ENCODE results near the gene NUP214.
"Not testable (repeated sequence)": the region's sequence is repeated elsewhere in the genome, so short reads cannot be mapped to it uniquely, and the experiment has no call there.

NUP214 gene

DNA sequence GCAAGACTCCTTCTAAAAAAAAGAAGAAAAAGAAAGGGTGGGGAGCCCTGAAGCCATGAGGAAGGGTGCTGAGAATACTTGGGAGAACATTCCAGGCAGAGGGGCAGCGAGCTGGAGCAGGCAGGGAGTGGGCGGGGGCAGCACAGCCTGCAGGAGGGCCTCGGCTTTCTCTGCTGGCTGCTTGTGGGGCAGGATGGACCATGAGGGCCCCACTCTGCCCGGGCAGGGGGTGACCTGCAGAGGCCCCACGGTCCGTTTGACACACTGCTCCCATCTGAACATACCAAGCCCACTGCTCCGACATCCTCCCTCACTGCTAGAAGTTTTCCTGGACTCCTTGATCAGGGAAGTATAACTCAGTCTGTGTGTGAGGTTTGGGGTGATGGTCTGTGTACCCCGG is 11.7 kb upstream of the NUP214 start:
- H3K27ac ChIP-seq (ENCODE audit: low read depth, low read length) = no peak overlapping the region
- no peak overlapping the region for H4K12ac ChIP-seq (ENCODE audit: low read depth, low read length)
- H3K14ac ChIP-seq (ENCODE audit: low read length) = no peak overlapping the region
- H3K9me3 ChIP-seq (ENCODE audit: insufficient read depth, low read depth, low read length) = peaks cover 1% of the 10 kb centered on the region
- no peak overlapping the region for H4K8ac ChIP-seq (ENCODE audit: low read depth, low read length)
- no peak overlapping the region for H2AK5ac ChIP-seq (ENCODE audit: low read length)
- H3K4me3 ChIP-seq (ENCODE audit: low read depth, low read length) = no peak overlapping the region
- H2AFZ ChIP-seq (ENCODE audit: insufficient read depth, low read length, poor library complexity) = no peak overlapping the region
- H3K18ac ChIP-seq (ENCODE audit: low read length) = no peak overlapping the region
- H3K4ac ChIP-seq (ENCODE audit: low read depth, low read length) = no peak overlapping the region
- no peak overlapping the region for H2BK120ac ChIP-seq (ENCODE audit: insufficient read depth, low read length, poor library complexity)
- no CpG with 5 or more reads among the region's 8 CpGs for WGBS (ENCODE audit: extremely low coverage, insufficient coverage, insufficient read length)
- H3K9ac ChIP-seq (ENCODE audit: low read length) = no peak overlapping the region
- H3K23ac ChIP-seq (ENCODE audit: low read length) = no peak overlapping the region
- no peak for DNase-seq
- H2BK12ac ChIP-seq (ENCODE audit: low read length) = no peak overlapping the region
- no peaks in the 10 kb centered on the region for H3K79me2 ChIP-seq (ENCODE audit: control insufficient read depth, insufficient read depth, low read length, poor library complexity)
- H3K4me2 ChIP-seq (ENCODE audit: low read length) = no peak overlapping the region
- H3K79me1 ChIP-seq (ENCODE audit: low read length) = no peaks in the 10 kb centered on the region
- H2BK5ac ChIP-seq (ENCODE audit: low read depth, low read length, poor library complexity) = no peak overlapping the region
- no peaks in the 10 kb centered on the region for H3K4me1 ChIP-seq (ENCODE audit: control insufficient read depth in 1 of 2, insufficient read depth in 2 of 2, low read length in 2 of 2)
- no peak overlapping the region for H4K91ac ChIP-seq (ENCODE audit: low read depth, low read length)
- no peaks in the 10 kb centered on the region for H3K27me3 ChIP-seq (ENCODE audit: insufficient read depth, low read length)
- peaks cover 22 to 30% of the 10 kb centered on the region in 2 experiments for H3K36me3 ChIP-seq (ENCODE audit: control insufficient read depth in 1 of 2, insufficient read depth in 2 of 2, low read length in 2 of 2)

DNA sequence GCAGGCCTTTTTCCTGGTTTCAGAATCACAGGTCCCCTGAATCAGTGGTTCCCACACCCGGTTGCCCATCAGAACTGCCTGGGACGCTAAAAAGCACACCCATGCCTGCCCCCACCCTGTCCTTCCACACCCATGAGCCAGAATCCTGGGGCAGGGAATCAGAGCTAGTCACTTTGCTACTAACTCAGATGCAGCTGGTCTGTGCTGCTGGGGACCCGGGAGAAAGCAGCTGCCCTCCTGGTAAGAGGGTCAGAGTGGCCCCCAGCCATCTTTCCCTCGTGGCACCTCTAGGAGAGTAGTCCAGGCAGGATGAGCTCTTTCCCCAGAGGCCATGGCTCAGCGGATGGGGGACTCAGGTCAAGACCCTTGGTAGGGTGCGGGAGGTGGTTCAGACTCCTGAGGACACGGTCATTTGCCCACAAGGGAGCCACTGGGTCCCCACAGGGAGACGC is 11.3 kb upstream of the NUP214 start:
- no CpG with 5 or more reads among the region's 8 CpGs for WGBS (ENCODE audit: extremely low coverage, insufficient coverage, insufficient read length)
- H3K36me3 ChIP-seq (ENCODE audit: control insufficient read depth in 1 of 2, insufficient read depth in 2 of 2, low read length in 2 of 2) = peaks cover 22 to 32% of the 10 kb centered on the region in 2 experiments
- no peak overlapping the region for H3K14ac ChIP-seq (ENCODE audit: low read length)

DNA sequence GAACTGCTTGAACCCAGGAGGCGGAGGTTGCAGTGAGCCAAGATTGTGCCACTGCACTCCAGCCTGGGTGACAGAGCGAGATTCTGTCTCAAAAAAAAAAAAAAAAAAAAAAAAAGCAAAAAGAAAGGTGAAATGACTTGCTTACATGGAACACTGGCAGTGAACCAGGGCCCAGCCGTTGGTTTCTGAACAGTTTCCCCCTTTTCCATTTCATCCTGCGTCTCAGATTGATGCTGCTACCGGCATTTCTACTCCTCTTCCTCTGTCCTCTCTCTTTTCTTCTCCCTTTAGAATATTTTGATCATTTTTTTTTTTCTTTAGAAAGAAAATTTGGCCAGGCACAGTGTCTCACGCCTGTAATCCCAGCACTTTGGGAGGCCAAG is 10.0 kb upstream of the NUP214 start:
- not testable (repeated sequence) for H3K27me3 ChIP-seq (ENCODE audit: insufficient read depth, low read length); H4K91ac ChIP-seq (ENCODE audit: low read depth, low read length); H2BK12ac ChIP-seq (ENCODE audit: low read length); H3K4me2 ChIP-seq (ENCODE audit: low read length); H2AFZ ChIP-seq (ENCODE audit: insufficient read depth, low read length, poor library complexity); H3K4ac ChIP-seq (ENCODE audit: low read depth, low read length); H3K23ac ChIP-seq (ENCODE audit: low read length); H3K14ac ChIP-seq (ENCODE audit: low read length); H2AK5ac ChIP-seq (ENCODE audit: low read length); H2BK5ac ChIP-seq (ENCODE audit: low read depth, low read length, poor library complexity); H3K27ac ChIP-seq (ENCODE audit: low read depth, low read length); H3K79me1 ChIP-seq (ENCODE audit: low read length); H3K4me1 ChIP-seq (ENCODE audit: control insufficient read depth in 1 of 2, insufficient read depth in 2 of 2, low read length in 2 of 2); H3K9me3 ChIP-seq (ENCODE audit: insufficient read depth, low read depth, low read length); H3K4me3 ChIP-seq (ENCODE audit: low read depth, low read length); H4K12ac ChIP-seq (ENCODE audit: low read depth, low read length); H2BK120ac ChIP-seq (ENCODE audit: insufficient read depth, low read length, poor library complexity); DNase-seq; H3K18ac ChIP-seq (ENCODE audit: low read length); H4K8ac ChIP-seq (ENCODE audit: low read depth, low read length); H3K79me2 ChIP-seq (ENCODE audit: control insufficient read depth, insufficient read depth, low read length, poor library complexity); H3K9ac ChIP-seq (ENCODE audit: low read length)
- WGBS (ENCODE audit: extremely low coverage, insufficient coverage, insufficient read length) = no CpG with 5 or more reads among the region's 6 CpGs
- peaks cover 27 to 41% of the 10 kb centered on the region in 2 experiments for H3K36me3 ChIP-seq (ENCODE audit: control insufficient read depth in 1 of 2, insufficient read depth in 2 of 2, low read length in 2 of 2)

More for the DNA sequence above, 11.3 kb upstream of the NUP214 start:
- no peaks in the 10 kb centered on the region for H3K4me1 ChIP-seq (ENCODE audit: control insufficient read depth in 1 of 2, insufficient read depth in 2 of 2, low read length in 2 of 2)
- no peak overlapping the region for H3K23ac ChIP-seq (ENCODE audit: low read length)
- H3K4me3 ChIP-seq (ENCODE audit: low read depth, low read length) = no peak overlapping the region
- H3K79me1 ChIP-seq (ENCODE audit: low read length) = no peaks in the 10 kb centered on the region
- H2AFZ ChIP-seq (ENCODE audit: insufficient read depth, low read length, poor library complexity) = no peak overlapping the region
- H3K27me3 ChIP-seq (ENCODE audit: insufficient read depth, low read length) = no peaks in the 10 kb centered on the region
- H2BK120ac ChIP-seq (ENCODE audit: insufficient read depth, low read length, poor library complexity) = no peak overlapping the region
- no peak overlapping the region for H4K91ac ChIP-seq (ENCODE audit: low read depth, low read length)
- no peak overlapping the region for H3K27ac ChIP-seq (ENCODE audit: low read depth, low read length)
- no peak overlapping the region for H4K8ac ChIP-seq (ENCODE audit: low read depth, low read length)
- DNase-seq = no peak
- H3K9me3 ChIP-seq (ENCODE audit: insufficient read depth, low read depth, low read length) = peaks cover 1% of the 10 kb centered on the region
- no peak overlapping the region for H3K4ac ChIP-seq (ENCODE audit: low read depth, low read length)
- H3K4me2 ChIP-seq (ENCODE audit: low read length) = no peak overlapping the region
- H3K79me2 ChIP-seq (ENCODE audit: control insufficient read depth, insufficient read depth, low read length, poor library complexity) = no peaks in the 10 kb centered on the region
- no peak overlapping the region for H3K9ac ChIP-seq (ENCODE audit: low read length)
- no peak overlapping the region for H3K18ac ChIP-seq (ENCODE audit: low read length)
- no peak overlapping the region for H2AK5ac ChIP-seq (ENCODE audit: low read length)
- no peak overlapping the region for H4K12ac ChIP-seq (ENCODE audit: low read depth, low read length)
- no peak overlapping the region for H2BK12ac ChIP-seq (ENCODE audit: low read length)
- H2BK5ac ChIP-seq (ENCODE audit: low read depth, low read length, poor library complexity) = no peak overlapping the region

DNA sequence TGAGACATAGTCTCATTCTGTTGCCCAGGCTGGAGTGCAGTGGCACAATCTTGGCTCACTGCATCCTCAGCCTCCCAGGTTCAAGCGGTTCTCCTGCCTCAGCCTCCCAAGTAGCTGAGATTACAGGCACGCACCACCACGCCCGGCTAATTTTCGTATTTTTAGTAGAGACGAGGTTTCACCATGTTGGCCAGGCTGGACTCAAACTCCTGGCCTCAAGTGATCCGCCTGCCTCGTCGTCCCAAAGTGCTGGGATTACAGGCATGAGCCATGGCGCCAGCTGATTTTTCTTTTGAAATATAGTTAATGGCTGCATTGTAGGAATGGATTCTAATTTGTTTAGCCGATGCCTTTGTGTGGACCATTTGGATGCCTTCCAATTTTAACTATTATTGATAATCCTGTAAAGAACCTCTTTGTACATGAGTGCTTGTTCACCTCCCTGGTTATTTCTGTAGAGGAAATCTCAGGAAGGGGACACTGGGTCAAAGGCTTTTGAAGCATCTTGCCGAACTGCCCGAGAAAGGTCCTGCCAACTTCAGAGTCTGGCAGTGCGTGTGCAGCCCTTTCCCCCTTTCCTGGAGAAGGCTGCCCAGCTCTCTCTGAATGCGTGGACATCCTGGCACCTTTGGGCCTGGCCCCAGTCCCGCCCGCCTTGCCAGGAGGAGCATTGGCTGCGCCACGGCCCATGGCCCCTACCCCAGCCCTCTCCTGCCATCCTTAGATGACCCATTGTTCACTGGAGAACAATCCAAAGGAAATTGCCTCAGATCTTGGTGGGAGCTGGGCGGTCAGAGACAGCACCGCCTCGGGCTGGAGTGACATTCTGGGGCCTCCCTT is 8.9 kb upstream of the NUP214 start:
- Histone ChIP-seq H2AFZ (ENCODE audit: insufficient read depth, low read length, poor library complexity) (no peak overlapping the region), H3K9me3 (ENCODE audit: insufficient read depth, low read depth, low read length) (peaks cover 1% of the 10 kb centered on the region), H3K4ac (ENCODE audit: low read depth, low read length) (no peak overlapping the region), H4K12ac (ENCODE audit: low read depth, low read length) (no peak overlapping the region), H3K79me2 (ENCODE audit: control insufficient read depth, insufficient read depth, low read length, poor library complexity) (no peaks in the 10 kb centered on the region), H3K27me3 (ENCODE audit: insufficient read depth, low read length) (no peaks in the 10 kb centered on the region), H2BK12ac (ENCODE audit: low read length) (no peak overlapping the region), H3K27ac (ENCODE audit: low read depth, low read length) (no peak overlapping the region), H3K4me1 (ENCODE audit: control insufficient read depth in 1 of 2, insufficient read depth in 2 of 2, low read length in 2 of 2) (no peaks in the 10 kb centered on the region), H3K18ac (ENCODE audit: low read length) (no peak overlapping the region), H2BK120ac (ENCODE audit: insufficient read depth, low read length, poor library complexity) (no peak overlapping the region), H3K14ac (ENCODE audit: low read length) (no peak overlapping the region), H4K91ac (ENCODE audit: low read depth, low read length) (no peak overlapping the region), H2AK5ac (ENCODE audit: low read length) (no peak overlapping the region), H3K9ac (ENCODE audit: low read length) (no peak overlapping the region), H3K36me3 (ENCODE audit: control insufficient read depth in 1 of 2, insufficient read depth in 2 of 2, low read length in 2 of 2) (peaks cover 33 to 48% of the 10 kb centered on the region in 2 experiments), H3K23ac (ENCODE audit: low read length) (no peak overlapping the region), H3K79me1 (ENCODE audit: low read length) (no peaks in the 10 kb centered on the region), H3K4me2 (ENCODE audit: low read length) (no peak overlapping the region), H2BK5ac (ENCODE audit: low read depth, low read length, poor library complexity) (no peak overlapping the region), H3K4me3 (ENCODE audit: low read depth, low read length) (no peak overlapping the region), H4K8ac (ENCODE audit: low read depth, low read length) (no peak overlapping the region)
- no CpG with 5 or more reads among the region's 22 CpGs for WGBS (ENCODE audit: extremely low coverage, insufficient coverage, insufficient read length)
- DNase-seq = no peak
